22Rv1 (cell line): ENCODE measurements around the gene MPO.

Experiments used
- CTCF ChIP-seq: fragments of 450-650 bp; IDR thresholded peaks from 2 replicates; pipeline ENCODE4 v1.5.1; 2017; ENCODE audit warnings: mild to moderate bottlenecking
- ZFX ChIP-seq: fragments of 450-650 bp; IDR thresholded peaks from 2 replicates; pipeline ENCODE4 v1.6.1; 2017; ENCODE audit warnings: antibody characterized with exemption, borderline replicate concordance

GRCh38 chr17:58308173-58308984, 27.6 kb upstream of the MPO start:
- peak; percentile 34 for TF ChIP-seq CTCF
- no peak for TF ChIP-seq ZFX
